Amniotic stem cell (primary cell): Measurements from ENCODE around the gene CLSTN2.

Experiments used
- DNase-seq: peaks from one replicate; lab custom pipeline; 2025; lab: John Stamatoyannopoulos, UW

CLSTN2 gene

DNA sequence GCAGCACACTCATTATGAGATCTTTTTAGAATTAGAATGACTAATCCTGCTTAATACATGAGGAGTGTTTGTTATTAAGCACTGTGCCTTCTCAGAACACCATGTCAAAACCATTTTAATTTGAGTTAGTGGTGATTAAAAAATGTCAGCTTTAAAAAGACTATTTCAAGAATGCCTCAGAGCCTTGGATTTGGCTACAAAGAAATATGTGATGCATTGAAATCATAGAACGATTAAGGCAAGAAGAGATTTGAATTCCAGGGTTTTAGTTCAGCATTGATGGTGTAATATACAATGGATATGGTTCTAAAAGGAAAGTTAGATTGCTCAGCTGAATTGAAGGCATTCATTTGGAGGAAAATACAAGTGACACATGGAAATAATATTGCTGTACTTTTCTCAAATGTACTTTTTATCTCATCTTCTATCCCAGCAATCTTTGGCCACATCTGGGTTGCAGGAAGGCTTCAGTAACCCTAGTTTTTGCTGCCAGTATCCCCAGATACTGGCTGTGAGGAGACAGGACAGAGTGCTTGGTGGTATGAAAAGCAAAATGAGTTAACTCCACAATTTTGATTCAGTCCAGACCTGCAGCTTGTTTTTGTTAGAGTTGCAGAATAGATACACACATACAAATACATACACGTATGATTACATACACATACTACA lies 303.8 kb downstream of the CLSTN2 start:
- no peak for DNase-seq

DNA sequence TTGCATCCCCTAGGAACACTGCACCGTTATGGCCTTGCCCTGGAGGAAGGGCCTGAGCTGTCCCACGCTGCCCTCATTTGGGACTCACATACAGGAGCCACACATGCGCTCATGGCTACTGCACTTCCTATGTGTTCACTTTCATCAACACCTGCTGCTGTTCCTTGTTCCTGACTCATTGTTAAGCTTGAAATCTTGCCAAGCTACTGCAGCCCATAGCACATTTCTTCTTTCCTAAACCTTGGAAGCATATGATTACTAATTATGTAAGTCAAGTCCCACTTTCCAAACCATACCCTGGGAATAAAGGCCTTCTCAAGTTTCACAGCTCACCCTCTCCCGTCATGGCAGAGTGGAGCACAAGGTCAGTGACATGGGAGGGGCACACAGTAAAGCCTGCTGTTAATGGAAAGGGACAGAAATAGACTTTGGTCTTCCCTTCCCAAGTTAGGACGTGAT lies 307.9 kb downstream of the CLSTN2 start:
- DNase-seq, result no peak

DNA sequence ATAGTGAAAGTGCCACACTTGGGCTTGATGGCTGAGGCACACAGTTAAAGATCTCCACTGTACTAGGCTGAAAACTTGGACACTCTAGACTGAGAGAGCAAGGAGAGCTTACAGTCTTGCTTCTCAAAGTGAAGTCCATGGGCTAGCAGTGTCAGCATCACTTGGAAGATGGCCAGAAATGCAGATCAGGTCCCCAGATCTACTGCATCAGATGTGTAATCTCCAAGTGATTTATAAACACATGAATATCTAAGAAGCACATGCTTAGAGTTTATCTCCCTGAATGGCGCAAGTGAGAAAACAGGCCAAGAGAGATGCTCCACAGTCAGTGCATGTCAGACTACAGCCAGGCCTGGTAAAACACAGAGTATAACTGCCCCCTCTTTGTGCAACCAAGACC lies 308.6 kb downstream of the CLSTN2 start:
- no peak for DNase-seq

DNA sequence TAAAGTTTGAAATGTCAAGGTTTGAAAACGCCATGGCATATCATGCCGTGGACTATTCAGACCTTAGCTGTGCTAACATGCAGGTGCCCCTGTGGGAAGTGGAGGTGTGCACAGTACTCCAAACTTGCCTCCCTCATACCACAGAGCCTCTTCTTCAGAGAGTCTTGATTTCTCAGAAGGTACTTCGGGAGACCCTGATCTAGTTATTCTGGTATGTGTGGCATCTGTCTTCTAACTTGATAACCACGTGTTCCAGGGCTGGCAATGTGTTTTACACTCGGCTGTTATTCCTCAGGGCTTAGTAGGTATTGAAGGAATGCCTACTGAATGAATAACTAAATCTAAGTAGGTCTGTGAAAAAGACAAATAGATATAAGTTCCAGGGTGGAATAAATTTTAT lies 309.9 kb downstream of the CLSTN2 start:
- no peak for DNase-seq

DNA sequence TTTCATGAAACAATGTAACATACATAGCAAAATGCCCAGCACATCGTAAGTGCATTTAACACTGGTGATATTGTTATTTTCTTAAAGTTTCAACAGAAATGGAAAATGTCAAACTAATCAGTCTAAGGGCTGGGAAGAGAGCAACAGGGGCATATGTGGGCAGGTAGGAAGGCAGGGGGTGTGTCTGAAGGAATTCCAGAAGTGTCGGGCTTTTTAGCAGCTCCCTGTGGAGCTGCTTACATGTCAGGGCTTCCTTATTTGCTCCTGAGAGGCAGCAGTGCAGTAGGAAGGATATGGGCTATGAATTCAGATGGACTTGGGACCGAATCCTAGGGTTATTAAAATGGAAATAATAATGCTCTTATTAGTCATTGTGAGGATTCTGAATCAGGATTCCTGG lies 311.6 kb downstream of the CLSTN2 start:
- DNase-seq, result no peak

DNA sequence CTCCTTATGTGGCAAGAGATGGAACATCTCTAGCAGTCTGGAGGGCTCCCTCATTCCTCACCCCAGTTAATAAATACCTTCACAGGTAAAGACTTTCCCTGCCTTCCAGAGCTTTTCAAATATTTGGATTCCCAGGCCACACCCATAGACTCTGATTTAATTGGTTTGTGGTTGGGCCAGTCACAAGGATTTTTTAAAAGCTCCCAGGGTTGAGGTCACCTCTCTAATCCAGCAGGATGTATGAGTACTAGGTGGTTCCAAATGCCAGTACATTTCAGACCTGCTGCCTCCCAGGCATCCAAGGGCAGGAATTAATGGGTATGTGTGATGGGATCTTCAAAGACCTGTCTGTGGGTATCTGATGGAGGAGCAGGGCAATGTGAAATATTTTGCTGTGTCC lies 312.8 kb downstream of the CLSTN2 start:
- DNase-seq, result no peak

DNA sequence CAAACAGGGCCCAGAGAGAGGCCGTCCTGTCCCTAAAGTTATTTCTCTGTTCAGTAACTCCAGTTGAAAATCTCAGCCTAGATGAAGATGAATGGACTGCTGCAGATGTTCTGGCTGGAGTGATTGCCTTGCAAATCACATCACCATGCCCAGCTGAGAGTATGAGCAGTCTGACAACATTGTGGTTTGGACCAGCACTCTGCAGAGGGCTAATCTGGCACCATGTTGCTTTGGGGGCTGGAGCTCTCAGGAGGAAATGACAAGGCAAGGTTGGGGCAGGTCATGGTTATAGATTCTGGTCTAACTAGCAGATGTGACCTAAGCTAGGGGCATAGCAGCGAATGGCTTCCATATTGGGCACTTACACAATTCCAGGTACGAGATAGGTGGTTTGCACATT lies 314.2 kb downstream of the CLSTN2 start:
- DNase-seq, result no peak

DNA sequence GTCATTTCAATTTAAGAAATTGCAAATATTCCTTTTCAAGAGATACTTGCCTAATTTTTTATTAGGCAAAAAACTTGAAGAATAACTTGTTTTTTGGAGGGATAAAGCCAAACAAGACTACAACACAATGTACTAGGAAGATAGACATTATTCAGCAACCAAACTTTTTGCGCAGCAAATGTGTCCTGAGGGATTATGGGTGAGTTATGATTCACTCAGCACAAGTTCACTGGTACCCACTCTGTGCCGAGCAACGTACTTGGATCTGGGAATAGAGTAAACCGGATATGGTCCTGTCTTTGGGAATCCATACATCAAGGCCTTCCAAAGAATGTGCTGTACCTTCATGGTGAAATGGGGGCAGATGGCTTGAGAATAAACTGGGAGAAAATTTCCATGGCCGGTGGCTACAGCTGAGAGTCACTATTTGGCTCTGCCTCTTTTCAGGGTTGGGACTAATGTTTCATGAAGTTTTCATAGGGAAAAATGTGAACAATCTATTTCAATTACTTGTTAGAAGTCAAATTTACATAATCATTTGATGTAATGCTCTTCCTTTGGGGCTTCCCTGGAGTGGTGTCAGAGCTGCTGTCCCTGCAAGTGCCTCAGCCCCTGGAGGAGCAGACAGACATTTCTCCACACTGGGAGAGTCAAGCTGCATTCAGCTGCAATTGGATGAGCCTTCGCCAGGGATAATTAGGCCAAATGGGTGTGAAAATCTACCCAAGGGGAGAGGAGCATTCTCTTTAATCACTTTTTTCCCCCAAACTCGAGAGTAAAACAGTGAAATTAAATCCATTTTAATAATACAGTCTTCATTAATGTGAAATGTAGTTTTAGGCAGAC lies 315.2 kb downstream of the CLSTN2 start:
- no peak for DNase-seq

DNA sequence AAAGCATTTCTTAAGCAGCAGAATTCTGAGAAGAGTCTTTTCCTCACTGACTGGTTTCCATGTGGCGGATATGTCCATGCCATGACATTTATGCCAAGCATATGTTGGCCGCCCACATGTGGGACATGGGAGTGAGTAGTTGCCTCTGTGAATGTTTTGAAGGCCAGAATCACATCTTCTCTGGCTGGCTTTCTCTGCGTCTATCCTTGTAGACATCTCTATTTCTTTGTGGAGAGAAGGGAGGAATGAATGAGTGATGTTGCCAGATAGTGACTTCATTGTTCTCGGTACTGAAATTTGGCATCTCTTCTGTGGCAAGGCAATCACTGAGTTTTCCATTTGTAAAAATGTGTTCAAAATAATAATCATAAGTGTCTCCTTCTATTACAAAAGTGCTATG lies 316.0 kb downstream of the CLSTN2 start:
- DNase-seq, result no peak

DNA sequence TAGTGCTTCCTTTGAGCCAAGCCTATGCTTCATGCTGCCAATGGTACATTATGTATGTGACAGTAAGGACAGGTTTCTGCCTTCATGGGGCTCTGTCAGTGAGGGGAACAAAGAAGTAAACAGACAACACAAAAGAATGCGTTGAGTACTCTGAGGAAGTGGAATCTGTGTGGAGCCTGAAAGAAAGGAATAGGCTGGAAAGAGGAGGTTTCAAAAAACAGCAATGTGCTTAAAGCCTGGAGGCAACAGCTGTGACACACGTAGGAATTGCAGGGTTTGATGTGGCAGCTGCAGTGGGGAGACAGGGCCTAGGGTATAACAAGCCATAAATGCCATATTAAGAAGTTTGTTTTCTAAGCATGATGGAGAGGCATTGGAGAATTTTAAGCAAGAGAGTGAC lies 316.7 kb downstream of the CLSTN2 start:
- DNase-seq, result no peak

DNA sequence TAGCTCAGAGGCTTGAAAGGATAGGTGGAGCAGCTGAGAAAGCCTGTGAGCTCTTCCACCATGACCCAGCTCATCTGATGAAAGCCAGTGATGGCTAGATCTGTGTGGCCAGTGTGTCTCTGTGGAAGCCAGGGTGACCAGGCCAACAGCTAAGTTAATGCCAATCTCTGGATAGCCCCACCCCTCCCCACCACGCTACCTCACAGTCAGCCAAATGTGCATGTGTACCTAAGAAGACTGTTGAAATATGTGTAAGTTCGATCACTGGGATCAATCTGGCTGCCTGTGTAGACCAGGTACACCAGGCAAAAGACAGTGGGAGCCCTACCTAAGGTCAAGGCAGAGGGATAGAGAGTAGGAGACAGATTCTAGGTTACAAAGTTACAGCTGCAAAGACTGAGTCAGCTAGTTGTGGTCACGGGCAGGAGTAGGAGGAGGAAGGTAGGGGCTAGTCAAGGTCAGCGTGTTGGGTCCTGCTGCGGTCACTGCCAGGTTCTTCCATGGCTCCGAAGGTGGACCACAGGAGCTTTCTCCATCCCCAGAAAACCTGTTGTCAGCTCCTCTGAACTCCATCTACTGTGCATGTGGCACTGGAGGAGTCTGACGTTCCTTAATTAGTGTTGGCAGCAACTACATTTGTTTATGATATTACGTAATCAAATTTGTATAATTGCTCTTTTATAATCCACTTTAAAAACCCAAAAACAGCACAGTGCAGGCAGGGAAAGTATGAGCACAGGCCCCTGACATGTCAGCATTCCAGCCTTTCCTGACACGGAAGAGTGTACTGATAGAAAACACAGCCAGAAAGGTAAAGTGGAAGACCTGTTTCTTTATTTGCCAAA lies 318.0 kb downstream of the CLSTN2 start:
- DNase-seq, result no peak

DNA sequence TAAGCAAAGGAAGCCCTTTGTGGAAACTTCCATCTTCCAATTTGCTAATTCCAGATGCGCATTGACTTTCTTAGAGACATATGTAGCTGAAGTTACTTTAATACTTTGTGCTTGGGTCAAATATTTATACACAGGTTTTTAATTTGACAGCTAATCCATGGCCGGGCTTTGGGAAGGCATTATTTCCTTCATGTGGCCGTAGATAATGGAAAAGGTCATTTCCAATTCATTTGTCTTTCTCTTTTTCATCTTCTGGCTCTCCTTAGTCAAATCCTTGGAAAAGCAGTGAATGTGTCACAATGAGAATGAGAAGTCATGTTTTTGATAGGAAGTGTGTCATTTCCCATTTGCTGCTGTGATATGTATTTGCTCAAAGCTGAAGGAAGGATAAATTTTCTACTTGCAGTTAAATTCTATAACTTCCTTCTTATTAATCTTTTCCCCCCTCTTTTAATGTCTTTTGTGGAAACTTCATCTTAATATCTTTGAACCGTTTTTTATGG lies 323.3 kb downstream of the CLSTN2 start:
- no peak for DNase-seq

DNA sequence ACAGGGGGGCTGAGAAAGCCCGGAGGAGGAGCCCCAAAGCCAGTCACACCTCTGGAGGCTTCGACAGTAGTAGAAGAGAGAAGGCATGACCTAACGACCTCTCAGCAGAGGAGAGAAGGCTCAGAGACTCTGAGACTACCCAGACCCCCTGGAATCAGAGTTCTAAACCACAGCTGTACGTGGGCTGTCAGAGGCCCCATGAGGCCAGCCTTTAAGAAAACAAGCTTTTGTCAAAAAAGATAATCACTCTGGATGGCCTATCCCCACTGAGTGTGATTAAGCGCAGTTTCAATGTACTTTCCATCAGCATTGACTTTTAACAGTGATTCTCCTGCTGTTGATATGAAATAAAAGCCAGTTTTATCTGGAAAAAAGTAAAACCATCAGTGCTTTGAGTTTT lies 330.3 kb downstream of the CLSTN2 start:
- DNase-seq, result no peak

DNA sequence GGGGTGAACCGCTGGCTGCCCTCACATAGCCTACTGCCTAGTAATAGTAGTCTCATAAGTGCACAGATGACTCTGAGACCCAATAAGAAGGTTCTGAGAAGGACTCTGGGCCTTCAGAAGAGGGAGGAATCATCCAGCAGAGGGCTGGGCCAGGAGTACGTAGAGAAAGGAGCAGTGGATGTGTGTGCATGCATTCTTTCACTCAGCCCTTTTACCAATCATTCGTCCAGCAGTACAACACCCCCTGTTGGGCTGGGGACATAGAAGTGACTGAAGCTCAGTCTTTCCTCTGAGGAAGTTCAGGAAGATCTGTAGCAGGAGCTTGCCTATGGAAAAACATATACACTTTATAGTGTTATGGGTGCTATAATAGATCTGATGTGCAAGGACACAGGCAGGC lies 333.1 kb downstream of the CLSTN2 start:
- DNase-seq, result no peak

DNA sequence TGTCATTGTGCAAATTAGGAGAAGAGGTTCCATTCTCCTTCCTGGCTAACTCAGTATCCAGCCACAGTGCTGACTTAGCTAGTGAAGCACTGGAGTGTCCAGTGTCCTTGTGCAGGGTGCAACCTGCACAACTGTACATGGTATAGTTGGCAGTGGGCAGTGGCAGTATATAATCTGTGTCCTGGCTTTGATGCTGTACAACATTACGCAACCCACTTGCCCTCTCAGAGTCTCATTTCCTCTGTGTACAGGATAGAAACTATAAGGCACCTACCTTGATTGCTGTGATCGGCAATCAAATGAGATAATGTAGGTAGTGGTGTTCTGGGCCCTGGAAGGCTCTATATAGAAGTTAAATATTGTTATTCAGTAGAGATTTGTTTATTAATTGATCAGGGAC lies 333.6 kb downstream of the CLSTN2 start:
- DNase-seq, result no peak

DNA sequence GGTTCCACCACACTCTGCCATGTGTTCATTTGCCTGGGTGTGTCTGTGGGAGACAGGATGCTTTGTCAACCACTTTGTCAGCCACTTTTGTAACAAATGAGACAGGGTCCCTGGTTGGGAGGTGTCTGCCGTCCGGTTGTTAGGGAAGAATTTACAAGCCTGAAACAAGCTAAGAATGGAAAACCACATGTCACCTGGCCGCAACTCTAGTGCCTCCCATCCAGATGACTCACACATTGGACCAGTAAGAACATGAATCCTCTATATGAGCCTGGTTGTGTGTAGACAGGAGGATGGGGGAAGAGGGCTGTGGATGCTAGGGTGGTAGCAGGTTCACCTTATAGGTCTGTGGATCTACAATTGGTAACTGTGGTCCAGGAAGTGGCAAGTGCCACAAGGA lies 335.3 kb downstream of the CLSTN2 start:
- no peak for DNase-seq

DNA sequence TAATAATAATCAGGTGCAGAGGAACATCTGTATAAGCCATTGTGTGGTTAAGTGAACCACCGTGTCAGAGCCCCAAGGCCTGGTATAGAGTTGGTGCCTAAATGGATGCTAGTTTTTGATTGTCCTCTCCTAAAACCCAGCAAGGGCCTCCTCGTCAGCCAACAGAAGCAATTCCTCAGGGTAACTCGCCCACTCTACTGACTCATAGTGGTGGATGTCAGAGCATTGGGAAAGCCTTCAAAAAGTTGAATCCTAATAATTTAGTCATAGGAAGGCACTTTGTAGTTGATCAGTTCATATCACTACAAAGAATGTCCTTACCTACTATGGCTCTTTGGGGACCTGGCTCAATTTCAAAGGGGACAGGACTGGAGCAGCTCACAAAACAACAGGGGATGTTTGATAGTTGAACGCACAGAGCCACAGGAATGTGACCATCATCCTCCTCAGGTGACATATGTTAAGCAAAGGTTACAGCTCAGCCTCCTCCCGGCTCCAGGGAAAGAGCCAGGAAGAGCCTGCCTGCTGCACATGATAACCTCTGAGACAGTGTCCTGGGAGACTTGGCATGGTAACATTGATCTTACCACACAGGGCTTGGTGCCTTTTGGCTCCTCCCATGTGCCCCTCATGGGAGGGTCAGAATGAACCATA lies 338.7 kb downstream of the CLSTN2 start:
- DNase-seq, result no peak

DNA sequence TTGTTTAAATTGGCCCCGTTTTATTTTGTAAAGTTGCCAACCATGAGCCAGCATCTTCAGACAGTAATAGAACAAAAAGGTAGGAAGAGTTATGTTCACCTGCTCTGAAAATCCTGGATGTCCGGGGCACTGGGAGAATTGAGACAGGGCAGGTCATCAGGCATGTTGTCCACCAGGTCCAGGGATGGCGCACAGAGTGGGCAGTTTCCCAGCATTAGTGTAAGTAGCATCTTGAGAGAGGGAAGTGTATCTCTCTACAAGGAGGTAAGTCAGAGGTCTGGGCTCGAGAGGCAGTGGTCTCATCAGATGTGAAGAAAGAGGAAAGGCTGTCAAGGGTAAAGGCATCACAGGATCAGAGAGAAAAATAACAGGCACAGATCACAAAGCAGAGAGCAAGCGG lies 339.4 kb downstream of the CLSTN2 start:
- no peak for DNase-seq

DNA sequence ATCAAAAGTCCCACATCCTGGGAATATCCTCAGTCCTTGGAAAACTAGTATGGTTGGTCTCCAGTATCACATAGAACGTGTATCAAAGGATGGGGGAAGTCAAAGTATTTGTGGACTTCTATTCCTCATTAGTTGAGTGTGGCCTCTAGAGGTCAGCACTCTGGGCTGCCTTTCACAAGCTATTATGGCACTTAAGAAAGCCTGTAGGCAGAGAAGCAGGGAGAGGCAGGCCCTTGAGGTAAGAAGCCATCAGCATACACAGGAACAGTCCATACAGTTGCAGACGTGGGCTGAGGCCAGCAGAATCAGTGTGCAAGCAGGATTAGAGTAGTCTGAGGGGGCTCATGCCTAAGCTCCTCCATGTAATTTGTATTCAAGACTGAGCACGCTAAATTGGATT lies 341.7 kb downstream of the CLSTN2 start:
- DNase-seq, result no peak

DNA sequence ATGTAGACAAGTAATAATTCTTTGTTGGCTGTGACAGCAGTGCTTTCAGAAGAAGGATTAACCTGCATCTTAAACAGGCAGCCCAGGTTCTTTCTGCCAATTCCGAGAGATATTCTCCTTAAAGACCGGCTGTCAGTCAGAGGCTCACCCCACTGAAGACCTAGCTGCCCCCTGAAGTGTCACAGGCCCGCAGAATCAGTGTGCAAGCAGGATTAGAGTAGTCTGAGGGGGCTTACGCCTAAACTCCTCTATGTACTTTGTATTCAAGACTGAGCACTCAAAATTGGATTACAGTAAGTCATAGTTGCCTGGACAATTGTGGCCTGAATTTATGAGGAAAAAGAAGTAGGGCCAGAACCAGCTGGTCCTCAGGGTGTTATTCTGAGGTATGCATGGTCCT lies 342.9 kb downstream of the CLSTN2 start:
- no peak for DNase-seq

DNA sequence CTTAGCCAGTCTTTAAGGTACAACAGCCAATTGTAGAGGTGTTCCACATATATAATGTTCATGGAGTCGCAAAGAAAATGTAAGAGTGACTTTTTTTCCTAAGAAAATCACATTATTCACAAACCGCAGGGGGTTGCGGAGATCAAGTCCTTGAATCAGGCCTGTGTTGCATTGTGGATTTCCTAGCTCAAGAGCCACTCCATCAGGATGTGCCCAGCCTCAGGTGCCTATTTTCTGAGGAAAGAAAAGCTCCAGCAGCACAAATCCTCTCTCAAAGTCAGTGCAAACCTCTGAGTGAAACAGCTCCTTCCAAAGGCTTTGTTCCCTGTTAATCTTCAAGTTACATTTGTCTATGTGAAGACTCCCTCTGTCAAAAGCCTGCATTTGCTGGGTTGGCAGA lies 349.4 kb downstream of the CLSTN2 start:
- no peak for DNase-seq

DNA sequence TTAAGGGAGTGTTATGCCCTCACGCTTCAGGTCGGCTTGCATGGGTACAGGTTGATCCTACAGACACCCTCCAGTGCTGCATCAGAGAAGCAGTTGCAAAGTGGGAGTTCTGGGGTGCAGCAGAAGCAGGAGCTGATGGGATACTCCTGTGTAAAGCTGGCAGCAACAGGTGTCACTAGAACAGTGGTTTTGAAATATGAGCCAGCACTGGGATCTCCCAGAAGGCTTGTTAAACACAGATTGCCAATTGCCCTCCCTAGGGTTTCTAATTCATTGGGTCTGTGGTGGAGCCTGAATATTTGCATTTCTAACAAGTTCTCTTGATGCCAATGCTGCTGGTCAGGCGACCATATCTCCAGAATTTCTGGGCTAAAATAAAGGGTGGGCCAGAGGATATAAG lies 350.4 kb downstream of the CLSTN2 start:
- no peak for DNase-seq
